C4-2B (cell line): ENCODE data around the gene TNFRSF8.

Experiments
- H3K27ac ChIP-seq: fragments of 450-650 bp; 2 replicates; pipeline ENCODE4 v1.5.1; 2017
- ZFX ChIP-seq: fragments of 450-650 bp; IDR thresholded peaks from 2 replicates; pipeline ENCODE4 v1.6.1; 2017
- TF ChIP-seq, protein P1 (sequence below): fragments of 450-650 bp; conservative IDR thresholded peaks from 2 replicates; pipeline ENCODE4 v1.5.1; 2017; ENCODE audit warnings: mild to moderate bottlenecking

Gene TNFRSF8

DNA sequence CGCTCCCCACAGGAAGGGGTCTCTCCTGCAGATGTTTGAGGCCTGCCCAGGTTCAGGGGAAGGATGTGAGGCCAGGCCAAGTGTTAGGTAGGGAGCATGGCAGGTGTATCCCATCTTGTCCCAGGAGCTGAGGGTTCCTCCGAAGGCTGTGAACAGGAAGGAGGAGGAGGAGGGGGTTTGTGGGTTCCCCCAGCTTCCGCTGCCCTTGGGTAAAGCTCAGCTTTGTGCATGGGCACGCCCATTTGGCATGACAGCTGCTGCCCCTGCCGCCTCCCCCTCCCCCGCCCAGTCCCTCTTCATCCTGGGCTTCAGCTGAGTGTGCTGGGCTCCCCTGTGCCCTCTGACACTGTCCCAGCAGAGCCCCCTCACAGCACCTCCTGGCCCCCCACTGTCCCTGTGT is 25.5 kb downstream of the TNFRSF8 start:
- H3K27ac ChIP-seq: no peak overlapping the region
- TF ChIP-seq, protein P1, sequence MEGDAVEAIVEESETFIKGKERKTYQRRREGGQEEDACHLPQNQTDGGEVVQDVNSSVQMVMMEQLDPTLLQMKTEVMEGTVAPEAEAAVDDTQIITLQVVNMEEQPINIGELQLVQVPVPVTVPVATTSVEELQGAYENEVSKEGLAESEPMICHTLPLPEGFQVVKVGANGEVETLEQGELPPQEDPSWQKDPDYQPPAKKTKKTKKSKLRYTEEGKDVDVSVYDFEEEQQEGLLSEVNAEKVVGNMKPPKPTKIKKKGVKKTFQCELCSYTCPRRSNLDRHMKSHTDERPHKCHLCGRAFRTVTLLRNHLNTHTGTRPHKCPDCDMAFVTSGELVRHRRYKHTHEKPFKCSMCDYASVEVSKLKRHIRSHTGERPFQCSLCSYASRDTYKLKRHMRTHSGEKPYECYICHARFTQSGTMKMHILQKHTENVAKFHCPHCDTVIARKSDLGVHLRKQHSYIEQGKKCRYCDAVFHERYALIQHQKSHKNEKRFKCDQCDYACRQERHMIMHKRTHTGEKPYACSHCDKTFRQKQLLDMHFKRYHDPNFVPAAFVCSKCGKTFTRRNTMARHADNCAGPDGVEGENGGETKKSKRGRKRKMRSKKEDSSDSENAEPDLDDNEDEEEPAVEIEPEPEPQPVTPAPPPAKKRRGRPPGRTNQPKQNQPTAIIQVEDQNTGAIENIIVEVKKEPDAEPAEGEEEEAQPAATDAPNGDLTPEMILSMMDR: no peak

DNA sequence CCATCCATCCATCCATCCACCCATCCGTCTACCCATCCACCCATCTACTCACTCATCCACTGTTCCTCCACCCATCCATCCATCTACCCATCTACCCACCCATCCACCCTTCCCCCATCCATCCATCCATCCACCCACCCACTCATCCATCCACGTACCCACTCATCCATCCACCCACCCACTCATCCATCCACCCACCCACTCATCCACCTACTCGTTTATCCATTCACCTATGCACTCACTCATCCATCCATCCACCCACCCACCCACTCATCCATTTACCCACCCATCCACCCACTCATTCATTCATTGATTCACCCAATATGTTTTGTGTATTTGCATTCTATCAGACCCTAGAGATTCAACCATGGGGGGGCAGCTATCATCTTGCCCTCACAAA is 27.2 kb downstream of the TNFRSF8 start:
- H3K27ac ChIP-seq: no peak overlapping the region

DNA sequence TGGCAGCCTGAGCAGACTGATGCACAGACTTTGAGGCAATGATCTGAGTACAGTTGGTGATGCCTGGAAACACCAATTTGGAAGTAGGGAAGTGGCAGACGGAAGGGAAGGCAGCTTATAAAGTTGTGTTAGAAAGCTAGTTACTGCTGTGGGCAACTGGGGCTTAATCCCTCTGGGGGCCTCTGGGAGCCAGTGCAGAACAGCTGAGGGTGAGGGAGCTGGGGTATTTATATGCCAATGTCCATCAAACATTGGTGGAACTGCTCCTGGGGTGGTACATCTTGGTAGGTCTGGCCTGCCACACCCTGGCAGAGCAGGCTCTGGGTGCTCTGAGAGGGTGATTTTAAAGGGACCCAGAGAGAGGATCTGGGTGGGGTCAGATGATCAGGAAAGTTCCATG is 28.1 kb downstream of the TNFRSF8 start:
- TF ChIP-seq, protein P1: no peak
- no peak for TF ChIP-seq ZFX
- H3K27ac ChIP-seq: no peak overlapping the region

More for the DNA sequence above, 27.2 kb downstream of the TNFRSF8 start:
- no peak for TF ChIP-seq ZFX
- TF ChIP-seq, protein P1: no peak

DNA sequence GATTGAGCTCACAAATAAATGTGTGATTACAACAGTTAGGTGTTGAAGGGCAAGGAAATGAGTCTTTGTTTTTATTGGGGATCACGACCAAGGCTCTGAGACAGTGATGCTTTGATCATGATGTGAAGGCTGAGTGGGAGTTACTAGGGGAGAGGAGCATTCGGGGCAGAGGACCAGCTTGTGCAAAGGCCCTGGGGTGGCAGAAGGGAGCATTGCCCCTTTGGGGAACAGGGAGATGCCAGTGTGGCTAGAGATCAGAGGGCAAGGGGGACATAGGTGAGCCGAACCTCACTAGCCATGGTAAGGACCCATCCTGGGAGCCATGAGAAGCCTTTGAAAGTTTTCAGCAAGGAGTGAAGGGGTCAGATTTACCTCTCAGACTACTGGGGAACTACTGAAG is 31.1 kb downstream of the TNFRSF8 start:
- TF ChIP-seq ZFX: no peak
- TF ChIP-seq, protein P1: no peak
- H3K27ac ChIP-seq: no peak overlapping the region

DNA sequence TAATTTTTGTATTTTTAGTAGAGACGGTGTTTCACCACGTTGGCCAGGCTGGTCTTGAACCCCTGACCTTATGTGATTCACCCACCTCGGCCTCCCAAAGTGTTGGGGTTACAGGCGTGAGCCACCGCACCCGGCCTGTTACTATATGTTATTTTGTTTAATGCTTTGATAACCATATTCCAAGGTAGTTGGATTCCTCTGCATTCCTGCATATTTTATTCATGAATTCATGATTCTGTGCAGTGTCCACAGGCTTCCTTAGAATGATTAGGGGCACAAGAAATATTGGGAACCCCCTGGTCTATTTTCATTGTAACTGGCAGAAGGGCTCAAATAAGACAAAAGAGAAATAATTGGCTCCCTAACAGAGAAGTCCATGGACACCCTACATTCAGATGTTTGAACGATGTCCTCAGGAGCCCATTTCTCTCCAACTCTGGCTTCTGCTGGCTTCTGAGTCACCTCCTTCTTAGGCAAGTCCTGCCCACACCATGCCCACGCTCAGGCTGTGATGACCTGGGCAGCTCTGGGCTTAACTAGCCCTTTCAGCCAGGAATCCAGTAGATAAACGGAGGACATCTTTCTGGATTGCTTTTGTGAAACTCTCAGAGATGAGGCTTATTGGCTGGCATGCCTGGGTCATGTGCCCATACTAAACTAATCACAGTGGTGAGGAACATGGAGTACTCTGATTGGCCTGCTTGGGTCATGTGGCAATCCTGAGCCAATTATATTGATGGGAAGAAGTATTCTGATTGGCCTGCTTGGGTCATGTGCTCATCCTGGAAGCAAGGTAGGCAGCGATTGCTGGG is 32.6 kb downstream of the TNFRSF8 start:
- H3K27ac ChIP-seq: no peak overlapping the region
- no peak for TF ChIP-seq ZFX
- TF ChIP-seq, protein P1: no peak

DNA sequence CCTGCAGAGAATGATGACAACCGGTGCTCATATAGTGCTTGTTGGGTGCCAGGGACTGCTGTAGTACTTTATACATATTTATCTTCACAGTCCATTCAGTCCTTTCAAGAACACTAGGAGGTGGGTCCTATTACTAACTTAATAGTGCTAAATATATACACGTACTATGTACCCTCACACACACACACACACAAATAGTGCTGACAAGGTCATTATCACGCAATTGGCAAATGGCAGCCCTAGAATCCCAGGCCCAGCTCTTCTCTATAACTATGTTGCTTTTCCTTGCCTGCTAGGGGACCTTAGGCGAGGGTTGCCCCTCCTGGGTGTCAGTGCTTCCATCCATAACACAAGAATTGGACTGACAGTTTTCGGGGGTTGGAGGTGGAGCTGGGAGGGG is 33.5 kb downstream of the TNFRSF8 start:
- TF ChIP-seq ZFX: no peak
- TF ChIP-seq, protein P1: no peak
- H3K27ac ChIP-seq: no peak overlapping the region

DNA sequence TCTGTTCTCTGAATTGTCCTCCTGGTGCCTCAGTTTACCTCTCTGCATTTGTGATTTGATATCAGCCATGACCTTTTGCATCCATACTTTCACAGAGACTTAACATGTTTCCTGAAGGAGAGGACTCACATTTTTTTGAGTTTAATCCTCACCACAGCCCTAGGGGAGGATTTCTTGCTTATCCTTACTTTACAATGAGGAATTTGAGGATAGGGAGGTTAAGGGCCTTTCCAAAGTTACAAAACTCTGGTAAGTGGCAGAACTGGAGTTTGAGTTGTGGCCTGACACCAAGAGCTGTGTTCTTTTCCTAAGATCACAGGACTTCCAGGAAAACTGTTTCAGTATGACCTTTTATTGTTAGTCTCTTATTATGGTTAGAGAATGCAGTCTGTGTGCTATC is 34.2 kb downstream of the TNFRSF8 start:
- TF ChIP-seq ZFX: no peak
- no peak overlapping the region for H3K27ac ChIP-seq

DNA sequence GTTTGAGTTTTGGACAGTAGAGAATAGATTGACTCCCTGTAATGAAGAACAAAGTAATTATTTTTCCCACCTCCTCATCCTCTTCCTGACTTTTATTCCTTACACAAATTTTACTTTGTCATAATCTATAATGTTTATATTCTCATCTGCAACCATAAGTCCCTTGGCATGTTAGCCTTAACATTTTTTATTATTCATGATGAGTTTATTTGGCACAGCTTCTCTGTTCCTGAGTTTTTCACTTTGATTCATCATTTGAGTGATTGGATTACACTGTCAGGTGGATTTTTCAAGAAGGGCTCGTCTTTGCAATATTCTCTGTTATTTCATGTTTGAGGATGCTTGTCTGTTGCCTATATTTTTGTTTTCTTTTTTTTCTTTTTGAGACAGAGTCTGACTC is 35.7 kb downstream of the TNFRSF8 start:
- H3K27ac ChIP-seq: no peak overlapping the region
- TF ChIP-seq ZFX: no peak
- TF ChIP-seq, protein P1: no peak
